ENCODE results near the gene HELZ.

DNA sequence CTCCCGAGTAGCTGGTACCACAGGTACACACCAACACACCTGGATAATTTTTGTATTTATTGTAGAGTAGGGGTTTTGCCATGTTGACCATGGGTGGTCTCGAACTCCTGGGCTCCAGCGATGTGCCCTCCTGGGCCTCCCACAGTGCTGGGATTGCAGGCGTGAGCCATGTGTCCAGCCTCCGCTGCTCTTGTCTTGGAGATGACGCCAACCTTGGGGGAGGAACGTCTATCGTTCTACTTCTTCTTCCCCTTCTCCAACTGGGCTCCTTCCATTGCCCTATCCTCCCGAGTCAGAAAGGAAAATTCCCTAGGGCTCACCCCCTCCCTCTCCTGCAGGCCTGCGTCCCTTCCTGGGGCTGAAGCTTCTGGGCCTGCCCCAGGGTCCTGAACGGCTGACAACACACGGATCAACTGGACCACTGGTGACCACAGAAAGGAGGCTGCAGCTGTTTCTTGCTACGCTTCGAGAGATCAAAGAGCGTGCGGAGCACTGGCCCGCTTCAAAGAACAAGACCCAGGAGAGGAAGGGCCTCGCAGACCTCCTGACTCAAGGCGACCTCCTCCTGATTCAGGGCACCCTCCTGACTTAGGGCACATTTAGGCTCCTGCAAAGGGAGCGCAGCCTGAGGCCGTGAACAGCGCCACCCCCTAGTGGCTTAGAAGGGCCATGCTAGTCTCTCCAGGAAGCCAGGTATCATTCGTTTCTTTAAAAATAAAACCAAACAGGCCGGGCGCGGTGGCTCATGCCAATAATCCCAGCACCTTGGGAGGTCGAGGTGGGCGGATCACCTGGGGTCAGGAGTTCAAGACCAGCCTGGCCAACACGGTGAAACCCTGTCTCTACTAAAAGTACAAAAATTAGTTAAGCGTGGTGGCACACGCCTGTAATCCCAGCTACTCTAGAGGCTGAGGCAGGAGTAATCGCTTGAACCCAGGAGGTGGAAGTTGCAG lies 48.5 kb upstream of the HELZ start:
- TF ChIP-seq EZH2 (IDR thresholded peaks at IDR 0.05; ENCODE audit: insufficient read depth, poor library complexity, severe bottlenecking) (no peak), EZH2phosphoT487 (IDR thresholded peaks at IDR 0.05; ENCODE audit: insufficient read depth, low read depth) (no peak)
